Measurements from ENCODE around the gene ZSCAN10. TPM values are rescaled to one million over a fixed set of nuclear protein-coding genes. Genes with fewer than 3 reads are reported as not detected.

ZSCAN10 gene
- polyA plus RNA-seq, 1 experiment = not detected

DNA sequence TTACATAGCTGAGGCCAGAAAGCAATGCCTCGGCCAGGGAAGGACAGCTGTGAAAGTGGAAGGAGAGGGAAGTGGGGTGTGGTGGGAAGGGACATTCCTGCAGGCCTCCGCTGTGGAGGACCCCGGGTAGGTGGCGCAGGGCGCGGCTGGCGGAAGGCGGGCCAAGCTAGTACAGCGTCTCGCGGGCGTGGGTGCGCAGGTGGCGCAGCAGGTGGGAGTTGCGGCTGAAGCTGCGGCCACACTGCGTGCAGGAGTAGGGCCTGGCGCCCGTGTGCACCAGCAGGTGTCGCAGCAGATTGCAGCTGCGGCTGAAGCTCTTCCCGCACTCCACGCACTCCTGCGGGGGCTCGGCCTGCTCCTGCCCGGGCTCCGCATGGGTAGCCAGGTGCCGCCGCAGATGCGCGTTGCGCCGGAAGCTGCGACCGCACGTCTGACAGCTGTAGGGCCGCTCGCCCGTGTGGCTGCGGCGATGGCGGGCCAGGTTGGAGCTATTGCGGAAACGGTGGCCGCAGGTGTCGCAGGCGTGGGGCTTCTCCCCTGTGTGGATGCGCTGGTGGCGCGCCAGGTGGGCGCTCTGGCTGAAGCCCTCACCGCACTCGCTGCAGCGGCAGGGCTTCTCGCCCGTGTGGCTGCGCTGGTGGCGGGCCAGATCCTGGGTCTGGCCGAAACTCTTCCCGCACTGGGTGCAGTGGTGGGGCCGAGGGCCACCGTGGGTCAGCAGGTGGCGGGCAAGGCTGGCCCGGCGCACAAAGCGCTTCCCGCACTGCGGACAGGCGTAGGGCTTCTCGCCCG, 10.0 kb downstream of the ZSCAN10 start:
- Histone ChIP-seq H3K4me3 (ENCODE audit: low read depth, low read length) (no peak overlapping the region), H3K27me3 (ENCODE audit: control insufficient read depth, insufficient read depth, low read length) (peaks cover 10% of the 10 kb centered on the region), H3K36me3 (ENCODE audit: control insufficient read depth, insufficient read depth, low read length) (no peaks in the 10 kb centered on the region)
- TF ChIP-seq, protein P1, sequence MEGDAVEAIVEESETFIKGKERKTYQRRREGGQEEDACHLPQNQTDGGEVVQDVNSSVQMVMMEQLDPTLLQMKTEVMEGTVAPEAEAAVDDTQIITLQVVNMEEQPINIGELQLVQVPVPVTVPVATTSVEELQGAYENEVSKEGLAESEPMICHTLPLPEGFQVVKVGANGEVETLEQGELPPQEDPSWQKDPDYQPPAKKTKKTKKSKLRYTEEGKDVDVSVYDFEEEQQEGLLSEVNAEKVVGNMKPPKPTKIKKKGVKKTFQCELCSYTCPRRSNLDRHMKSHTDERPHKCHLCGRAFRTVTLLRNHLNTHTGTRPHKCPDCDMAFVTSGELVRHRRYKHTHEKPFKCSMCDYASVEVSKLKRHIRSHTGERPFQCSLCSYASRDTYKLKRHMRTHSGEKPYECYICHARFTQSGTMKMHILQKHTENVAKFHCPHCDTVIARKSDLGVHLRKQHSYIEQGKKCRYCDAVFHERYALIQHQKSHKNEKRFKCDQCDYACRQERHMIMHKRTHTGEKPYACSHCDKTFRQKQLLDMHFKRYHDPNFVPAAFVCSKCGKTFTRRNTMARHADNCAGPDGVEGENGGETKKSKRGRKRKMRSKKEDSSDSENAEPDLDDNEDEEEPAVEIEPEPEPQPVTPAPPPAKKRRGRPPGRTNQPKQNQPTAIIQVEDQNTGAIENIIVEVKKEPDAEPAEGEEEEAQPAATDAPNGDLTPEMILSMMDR (IDR thresholded peaks at IDR 0.05; ENCODE audit: insufficient read depth, low read depth, low read length) = no peak
- ChIA-PET POLR2A (no interaction called here), CTCF (interaction anchor here (0.9 to 2.0 kb wide), 5 partner anchors 12 to 85 kb away, joined by 3 to 6 read pairs (median 3); no protein-coding TSS in a partner anchor)
- no peak for DNase-seq (ENCODE audit: low read depth)

DNA sequence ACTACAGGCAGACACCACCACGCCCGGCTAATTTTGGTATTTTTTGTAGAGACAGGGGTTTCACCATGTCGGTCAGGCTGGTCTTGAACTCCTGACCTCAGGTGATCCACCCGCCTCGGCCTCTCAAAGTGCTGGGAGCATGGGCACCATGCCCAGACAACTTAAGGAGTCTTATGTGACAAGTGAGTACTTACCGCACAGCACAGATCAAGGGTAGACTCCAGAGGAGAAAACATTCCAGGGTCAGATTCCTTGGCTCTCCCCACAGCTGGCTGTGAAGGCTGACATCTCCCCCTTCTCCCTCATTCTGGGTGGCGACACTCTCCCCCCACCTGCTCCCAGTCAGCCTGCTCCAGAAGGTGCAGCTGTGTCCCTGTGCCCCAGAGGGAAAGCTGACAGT, 10.6 kb downstream of the ZSCAN10 start:
- TF ChIP-seq, protein P1 (IDR thresholded peaks at IDR 0.05; ENCODE audit: insufficient read depth, low read depth, low read length) = no peak
- ChIA-PET CTCF (interaction anchor here (0.9 to 2.0 kb wide), 6 partner anchors 10 to 85 kb away, joined by 3 to 7 read pairs (median 4); partner anchors contain the start of gene ZSCAN10), POLR2A (no interaction called here)
- Histone ChIP-seq H3K4me3 (ENCODE audit: low read depth, low read length) (no peak overlapping the region), H3K27me3 (ENCODE audit: control insufficient read depth, insufficient read depth, low read length) (peaks cover 10% of the 10 kb centered on the region), H3K36me3 (ENCODE audit: control insufficient read depth, insufficient read depth, low read length) (no peaks in the 10 kb centered on the region)
- DNase-seq (ENCODE audit: low read depth) = no peak

DNA sequence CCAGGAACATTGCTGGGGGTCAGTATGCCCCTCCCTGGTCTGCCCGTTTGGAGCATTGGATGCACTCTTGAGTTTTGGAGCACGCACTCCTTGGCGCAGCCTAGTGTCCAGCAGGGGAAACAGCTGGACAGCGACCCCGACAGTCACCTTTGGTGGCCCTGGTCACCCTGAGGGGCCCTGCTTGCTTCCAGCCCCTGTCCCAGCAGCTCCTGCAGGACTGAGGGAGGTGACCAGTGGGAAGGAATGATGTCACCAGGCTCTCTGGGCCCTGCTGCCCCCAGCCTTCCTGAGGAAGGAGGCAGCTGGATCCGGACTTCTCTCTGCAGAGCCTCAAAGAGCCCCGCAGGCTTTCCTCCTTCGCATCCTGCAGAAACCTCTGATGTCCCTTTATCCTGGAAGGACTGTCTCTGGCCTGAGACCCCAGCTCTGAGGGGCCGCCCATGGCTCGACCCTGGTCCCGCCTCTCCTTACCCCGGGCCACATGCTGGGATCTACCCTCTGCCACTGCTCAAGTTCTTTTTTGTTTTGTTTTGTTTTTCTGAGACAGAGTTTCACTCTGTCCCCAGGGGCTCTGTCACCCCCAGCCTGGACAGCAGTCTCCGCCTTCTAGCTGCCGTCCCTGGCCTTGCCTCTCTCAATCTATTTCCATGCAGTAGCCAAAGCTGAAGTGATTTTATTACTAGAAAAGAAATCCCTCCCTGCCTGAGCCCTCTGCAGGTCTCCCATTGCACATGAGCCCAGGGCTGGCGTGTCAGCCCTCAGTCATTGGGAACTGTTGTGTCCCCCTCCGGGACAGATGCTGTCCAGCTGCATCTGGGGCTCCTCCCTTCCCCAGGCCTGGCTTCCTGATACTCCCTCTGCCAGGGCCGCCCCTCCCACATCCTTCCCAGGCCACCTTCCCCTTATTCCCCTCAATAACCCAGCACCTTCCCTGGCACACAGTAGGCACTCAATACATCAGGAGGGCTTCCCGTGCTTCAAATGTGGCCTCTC, 11.6 kb downstream of the ZSCAN10 start:
- peaks cover 8% of the 10 kb centered on the region for H3K27me3 ChIP-seq (ENCODE audit: control insufficient read depth, insufficient read depth, low read length)
- POLR2A ChIA-PET = no interaction called here
- H3K36me3 ChIP-seq (ENCODE audit: control insufficient read depth, insufficient read depth, low read length) = no peaks in the 10 kb centered on the region
- CTCF ChIA-PET = interaction anchor here (0.6 to 2.0 kb wide), 7 partner anchors 11 to 176 kb away, joined by 3 to 8 read pairs (median 6); partner anchors contain the start of genes FLYWCH1 and ZSCAN10
- no peak overlapping the region for H3K4me3 ChIP-seq (ENCODE audit: low read depth, low read length)
- TF ChIP-seq, protein P1 (IDR thresholded peaks at IDR 0.05; ENCODE audit: insufficient read depth, low read depth, low read length) = peak; percentile 25; the same call in 1 of the 2 replicates
- no peak for DNase-seq (ENCODE audit: low read depth)

DNA sequence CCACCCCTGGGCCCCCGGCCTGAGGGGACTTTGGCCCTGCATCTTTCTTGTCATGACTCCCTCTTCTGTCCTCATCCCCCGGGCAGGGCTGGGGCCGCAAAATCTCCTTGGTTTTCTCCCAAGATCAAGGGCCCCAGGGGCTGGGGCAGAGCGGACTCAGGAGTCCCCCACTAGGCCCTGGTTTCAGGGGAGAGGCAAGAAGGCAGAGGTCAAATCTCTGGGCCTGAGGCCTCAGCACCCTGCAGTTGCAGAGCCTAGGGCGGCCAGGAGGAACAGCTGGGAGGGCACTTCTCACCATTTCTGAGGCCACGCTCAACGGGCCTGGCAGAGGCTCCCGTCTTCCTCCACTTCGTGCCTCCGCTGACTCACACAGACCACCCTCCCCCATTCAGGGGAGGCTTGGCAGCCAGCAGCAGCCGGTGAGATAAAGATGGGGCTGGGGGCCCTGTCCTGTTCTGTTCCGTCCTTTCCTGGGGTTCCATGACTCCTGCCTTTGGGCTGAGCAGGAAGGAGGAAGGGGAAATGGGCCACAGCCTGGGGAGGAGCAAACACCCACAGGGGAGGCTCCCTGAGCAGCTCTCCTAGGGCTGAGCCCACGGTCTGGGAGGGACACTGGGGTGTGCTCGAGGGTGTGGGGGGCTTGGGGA, 12.4 kb downstream of the ZSCAN10 start:
- TF ChIP-seq, protein P1 (IDR thresholded peaks at IDR 0.05; ENCODE audit: insufficient read depth, low read depth, low read length) = no peak
- Histone ChIP-seq H3K4me3 (ENCODE audit: low read depth, low read length) (no peak overlapping the region), H3K36me3 (ENCODE audit: control insufficient read depth, insufficient read depth, low read length) (no peaks in the 10 kb centered on the region), H3K27me3 (ENCODE audit: control insufficient read depth, insufficient read depth, low read length) (peaks cover 4% of the 10 kb centered on the region)
- DNase-seq (ENCODE audit: low read depth) = no peak
- POLR2A ChIA-PET = no interaction called here
- CTCF ChIA-PET = interaction anchor here (0.6 to 1.7 kb wide), 4 partner anchors 10 to 175 kb away, joined by 3 to 8 read pairs (median 6); partner anchors contain the start of genes FLYWCH1 and ZSCAN10

Data from BJ (cell line).